ENCODE measurements around the gene YWHAB. TPM values are rescaled to one million over a fixed set of nuclear protein-coding genes. Genes with fewer than 3 reads are reported as not detected.

Gene YWHAB
- total RNA-seq, 3 donors from 2014 or later, result 125 to 155 (median 139) TPM

- Histone ChIP-seq H3K4me1 (peaks cover 0 to 13% of the 10 kb centered on the region in 2 donors), H3K9me3 (no peaks in the 10 kb centered on the region), H3K27ac (peak overlapping the region; percentile 97 to 98), H3K36me3 (no peaks in the 10 kb centered on the region), H3K27me3 (no peaks in the 10 kb centered on the region), H3K4me3 (peak overlapping the region; percentile 96 to 98 (median 97))
- no peak for DNase-seq (ENCODE audit: low spot score in 2 of 2)
- TF ChIP-seq POLR2A (IDR thresholded peaks at IDR 0.05), result no peak
- intact Hi-C loops (cut with DNase I; ENCODE audit: low total_unique reads), result loop anchor here (5.0 kb wide), 1 partner anchor 674 kb away; the partner anchor contains the start of gene OSER1
Measured at GRCh38 chr20:44886266-44886651, 754 bp downstream of the YWHAB start.

- no peak for TF ChIP-seq CTCF (IDR thresholded peaks at IDR 0.05)
- no peaks in the 10 kb centered on the region for H3K9me3 ChIP-seq
- H3K27ac ChIP-seq, result peak overlapping the region in 1 of 2 donors; percentile 97
- peaks cover 0 to 13% of the 10 kb centered on the region in 2 donors for H3K4me1 ChIP-seq
- DNase-seq (ENCODE audit: low spot score in 2 of 2), result no peak
- no peaks in the 10 kb centered on the region for H3K36me3 ChIP-seq
- no peaks in the 10 kb centered on the region for H3K27me3 ChIP-seq
- intact Hi-C loops (cut with DNase I; ENCODE audit: low total_unique reads), result loop anchor here (5.0 kb wide), 1 partner anchor 675 kb away; the partner anchor contains the start of gene OSER1
- H3K4me3 ChIP-seq, result peak overlapping the region; percentile 96 to 98 (median 97)
Measured at GRCh38 chr20:44886828-44887227, 1.3 kb downstream of the YWHAB start.

GRCh38 chr20:44887466-44887865 lies 2.0 kb downstream of the YWHAB start:
- intact Hi-C loops (cut with DNase I; ENCODE audit: low total_unique reads), result loop anchor here (5.0 kb wide), 1 partner anchor 675 kb away; the partner anchor contains the start of gene OSER1
- H3K27ac ChIP-seq, result no peak overlapping the region

GRCh38 chr20:44888226-44889103 lies 3.0 kb downstream of the YWHAB start:
- H3K4me3 ChIP-seq, result peak overlapping the region in 1 of 3 donors; percentile 7
- intact Hi-C loops (cut with DNase I; ENCODE audit: low total_unique reads), result loop anchor here (5.0 kb wide), 1 partner anchor 676 kb away; the partner anchor contains the start of gene OSER1

More at GRCh38 chr20:44887466-44887865, 2.0 kb downstream of the YWHAB start:
- no peak for DNase-seq (ENCODE audit: low spot score in 2 of 2)
- TF ChIP-seq POLR2A (IDR thresholded peaks at IDR 0.05), result no peak
- no peak for TF ChIP-seq POLR2AphosphoS5 (IDR thresholded peaks at IDR 0.05)
- TF ChIP-seq CTCF (IDR thresholded peaks at IDR 0.05), result no peak
- no peaks in the 10 kb centered on the region for H3K36me3 ChIP-seq
- H3K9me3 ChIP-seq, result no peaks in the 10 kb centered on the region
- H3K4me1 ChIP-seq, result peaks cover 0 to 13% of the 10 kb centered on the region in 2 donors
- peak overlapping the region in 2 of 3 donors; percentile 96 to 98 for H3K4me3 ChIP-seq
- no peaks in the 10 kb centered on the region for H3K27me3 ChIP-seq

GRCh38 chr20:44891826-44892225 lies 6.3 kb downstream of the YWHAB start:
- H3K36me3 ChIP-seq, result no peaks in the 10 kb centered on the region
- no peak overlapping the region for H3K27ac ChIP-seq
- no peak overlapping the region for H3K4me3 ChIP-seq
- no peaks in the 10 kb centered on the region for H3K9me3 ChIP-seq
- no peak for DNase-seq (ENCODE audit: low spot score in 2 of 2)
- no peak for TF ChIP-seq POLR2AphosphoS5 (IDR thresholded peaks at IDR 0.05)
- TF ChIP-seq POLR2A (IDR thresholded peaks at IDR 0.05), result no peak
- no peak for TF ChIP-seq CTCF (IDR thresholded peaks at IDR 0.05)
- peaks cover 0 to 9% of the 10 kb centered on the region in 2 donors for H3K4me1 ChIP-seq
- no peaks in the 10 kb centered on the region for H3K27me3 ChIP-seq
- intact Hi-C loops (cut with DNase I; ENCODE audit: low total_unique reads), result no loop called here

More at GRCh38 chr20:44888226-44889103, 3.0 kb downstream of the YWHAB start:
- no peaks in the 10 kb centered on the region for H3K36me3 ChIP-seq
- peaks cover 0 to 13% of the 10 kb centered on the region in 2 donors for H3K4me1 ChIP-seq
- no peak for TF ChIP-seq POLR2A (IDR thresholded peaks at IDR 0.05)
- TF ChIP-seq POLR2AphosphoS5 (IDR thresholded peaks at IDR 0.05), result no peak
- peak in 2 of 3 donors; percentile 47 to 67 for TF ChIP-seq CTCF (IDR thresholded peaks at IDR 0.05)
- H3K9me3 ChIP-seq, result no peaks in the 10 kb centered on the region
- no peaks in the 10 kb centered on the region for H3K27me3 ChIP-seq
- H3K27ac ChIP-seq, result peak overlapping the region; percentile 21 to 56
- no peak for DNase-seq (ENCODE audit: low spot score in 2 of 2)
